GM21528 (cell line): Measurements from ENCODE around the gene TOR3A.
"Not testable (repeated sequence)": the region's sequence is repeated elsewhere in the genome, so short reads cannot be mapped to it uniquely, and the experiment has no call there.

Experiments used
- ATAC-seq: cut with Tn5 transposase; IDR thresholded peaks from one replicate; pipeline ENCODE4 v1.9.1; 2021; ENCODE audit warnings: mild to moderate bottlenecking, moderate library complexity; ENCODE audit not compliant: unreplicated experiment, low FRiP score

The TOR3A gene, protein sequence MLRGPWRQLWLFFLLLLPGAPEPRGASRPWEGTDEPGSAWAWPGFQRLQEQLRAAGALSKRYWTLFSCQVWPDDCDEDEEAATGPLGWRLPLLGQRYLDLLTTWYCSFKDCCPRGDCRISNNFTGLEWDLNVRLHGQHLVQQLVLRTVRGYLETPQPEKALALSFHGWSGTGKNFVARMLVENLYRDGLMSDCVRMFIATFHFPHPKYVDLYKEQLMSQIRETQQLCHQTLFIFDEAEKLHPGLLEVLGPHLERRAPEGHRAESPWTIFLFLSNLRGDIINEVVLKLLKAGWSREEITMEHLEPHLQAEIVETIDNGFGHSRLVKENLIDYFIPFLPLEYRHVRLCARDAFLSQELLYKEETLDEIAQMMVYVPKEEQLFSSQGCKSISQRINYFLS

DNA sequence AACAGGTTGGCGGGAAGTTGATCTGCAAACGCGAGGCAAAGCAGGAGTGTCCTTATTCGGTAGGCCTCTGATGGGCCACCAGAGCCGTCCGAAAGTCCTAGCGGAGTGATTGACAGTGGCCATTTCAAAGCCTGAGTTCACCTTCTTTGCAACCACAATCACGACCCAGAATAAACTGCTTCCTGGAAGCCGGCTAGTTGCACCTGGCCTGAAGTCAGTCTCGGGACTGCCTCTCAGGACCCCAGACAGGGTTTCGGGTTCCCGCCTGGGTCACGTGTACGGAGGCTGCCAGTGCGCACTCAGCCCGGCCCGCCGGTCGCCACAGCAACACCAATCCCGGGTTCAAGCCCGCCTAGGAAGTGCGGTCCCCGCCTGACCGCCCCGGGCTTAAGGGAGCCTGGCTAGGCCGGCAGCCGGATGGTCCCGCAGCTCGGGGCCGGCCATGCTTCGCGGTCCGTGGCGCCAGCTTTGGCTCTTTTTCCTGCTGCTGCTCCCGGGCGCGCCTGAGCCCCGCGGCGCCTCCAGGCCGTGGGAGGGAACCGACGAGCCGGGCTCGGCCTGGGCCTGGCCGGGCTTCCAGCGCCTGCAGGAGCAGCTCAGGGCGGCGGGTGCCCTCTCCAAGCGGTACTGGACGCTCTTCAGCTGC lies at the start of gene TOR3A:
Gene TOR3A, plus strand, starts transcription at position 384 of the 646 bp plus-strand sequence. Its CDS starts 59 bp downstream, at position 443.
- ATAC-seq, result peak; percentile 91

DNA sequence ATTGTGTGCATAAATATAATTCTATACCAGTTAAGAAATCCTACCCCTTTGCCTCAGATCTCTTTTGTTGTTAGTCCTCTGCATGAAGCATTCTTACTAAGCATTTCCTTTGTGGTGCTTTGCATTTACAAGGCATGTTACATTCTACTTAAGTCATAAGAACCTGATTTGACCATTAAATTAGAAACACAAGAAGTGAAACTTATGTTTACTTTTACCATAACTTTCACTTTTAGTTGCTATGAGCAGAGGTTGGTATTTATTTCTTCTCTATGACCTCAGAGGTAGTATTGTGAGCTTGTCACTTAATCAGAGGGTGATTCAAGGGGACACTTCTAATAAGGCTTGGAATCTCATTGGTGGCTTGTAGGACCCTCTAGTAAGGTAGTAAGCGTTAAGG lies 47.1 kb upstream of the TOR3A start:
- peak; percentile 61 for ATAC-seq

GRCh38 chr1:179036844-179037465 lies 44.9 kb upstream of the TOR3A start:
- peak; percentile 46 for ATAC-seq

DNA sequence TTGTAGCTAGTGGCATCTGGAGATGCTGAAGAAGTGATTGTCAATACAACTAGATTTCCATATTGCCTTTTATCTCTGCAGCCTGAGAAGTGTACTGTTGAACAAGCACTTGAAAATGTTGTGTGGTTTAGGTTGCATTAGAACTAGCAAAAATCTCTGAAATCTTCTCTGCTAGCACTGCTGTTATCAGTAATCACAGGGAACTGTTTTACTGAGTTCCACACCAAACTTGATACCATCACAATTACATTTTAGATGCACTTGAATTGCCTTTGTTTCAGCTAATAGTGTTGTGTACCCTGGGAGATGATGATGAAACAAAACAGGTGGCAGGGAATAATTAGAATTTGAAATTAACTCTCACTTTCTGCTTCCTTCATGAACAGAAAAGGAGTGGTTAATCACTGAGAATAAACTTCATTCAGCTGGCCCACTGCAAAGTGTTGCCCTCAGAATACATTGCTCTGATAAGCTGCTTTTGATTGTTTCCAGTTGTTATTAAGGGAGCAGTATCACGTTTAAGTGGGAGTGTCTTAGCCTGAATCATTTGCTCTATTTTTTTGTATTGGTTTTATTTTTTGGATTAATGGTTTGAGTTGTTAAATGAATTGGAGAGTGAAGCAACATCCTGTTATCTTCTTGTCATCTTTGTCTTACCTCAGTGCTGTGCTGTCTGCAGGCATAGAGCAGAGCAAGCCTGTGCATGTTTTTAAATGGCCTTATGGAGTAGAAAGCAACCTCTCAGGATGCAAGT lies 43.2 kb upstream of the TOR3A start:
- ATAC-seq, result no peak

DNA sequence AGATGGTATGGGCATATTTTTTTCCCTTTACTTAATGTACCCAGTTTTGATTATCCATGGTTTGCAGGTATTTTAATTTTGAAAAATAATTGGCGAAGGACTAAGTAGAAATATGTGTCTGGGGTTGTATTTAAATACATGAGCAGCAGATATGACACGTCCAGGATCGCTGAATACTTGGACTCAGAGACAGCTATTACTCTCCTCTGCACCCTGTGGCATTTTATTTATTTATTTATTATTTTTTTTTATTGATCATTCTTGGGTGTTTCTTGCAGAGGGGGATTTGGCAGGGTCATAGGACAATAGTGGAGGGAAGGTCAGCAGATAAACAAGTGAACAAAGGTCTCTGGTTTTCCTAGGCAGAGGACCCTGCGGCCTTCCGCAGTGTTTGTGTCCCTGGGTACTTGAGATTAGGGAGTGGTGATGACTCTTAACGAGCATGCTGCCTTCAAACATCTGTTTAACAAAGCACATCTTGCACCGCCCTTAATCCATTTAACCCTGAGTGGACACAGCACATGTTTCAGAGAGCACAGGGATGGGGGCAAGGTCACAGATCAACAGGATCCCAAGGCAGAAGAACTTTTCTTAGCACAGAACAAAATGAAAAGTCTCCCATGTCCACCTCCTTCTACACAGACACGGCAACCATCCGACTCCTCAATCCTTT lies 42.2 kb upstream of the TOR3A start:
- not testable (repeated sequence) for ATAC-seq

DNA sequence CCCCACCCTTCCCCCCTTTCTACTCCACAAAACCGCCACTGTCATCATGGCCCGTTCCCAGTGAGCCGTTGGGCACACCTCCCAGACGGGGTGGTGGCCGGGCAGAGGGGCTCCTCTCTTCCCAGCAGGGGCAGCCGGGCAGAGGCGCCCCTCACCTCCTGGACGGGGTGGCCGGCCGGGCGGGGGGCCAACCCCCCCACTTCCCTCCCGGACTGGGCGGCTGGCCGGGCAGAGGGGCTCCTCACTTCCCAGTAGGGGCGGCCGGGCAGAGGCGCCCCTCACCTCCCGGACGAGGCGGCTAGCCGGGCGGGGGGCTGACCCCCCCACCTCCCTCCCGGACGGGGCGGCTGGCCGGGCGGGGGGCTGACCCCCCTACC lies 41.7 kb upstream of the TOR3A start:
- ATAC-seq, result not testable (repeated sequence)

DNA sequence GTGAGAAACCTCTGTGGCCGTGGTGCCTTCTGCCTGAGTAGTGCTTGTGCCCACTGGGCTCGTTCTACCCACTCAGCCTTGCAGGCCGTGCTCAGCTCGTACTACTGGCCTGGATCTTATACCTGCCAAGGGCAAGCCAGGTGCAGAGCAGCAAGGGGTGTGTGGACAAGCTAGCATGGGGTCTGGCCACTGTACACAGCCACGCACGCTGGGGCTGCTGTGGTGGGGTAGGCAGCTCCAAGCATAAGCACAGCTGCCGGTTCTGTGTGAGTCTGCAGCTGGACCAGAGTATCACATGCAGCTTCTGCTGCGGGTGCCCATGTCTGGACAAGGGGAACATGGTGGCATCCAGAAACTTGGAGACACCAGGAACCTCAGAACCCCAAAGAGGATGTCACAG lies 39.8 kb upstream of the TOR3A start:
- no peak for ATAC-seq

GRCh38 chr1:179042700-179043099 lies 39.2 kb upstream of the TOR3A start:
- no peak for ATAC-seq

- ATAC-seq, result no peak
Measured at GRCh38 chr1:179043266-179043665, 38.6 kb upstream of the TOR3A start.

- no peak for ATAC-seq
Measured at GRCh38 chr1:179043907-179044306, 38.0 kb upstream of the TOR3A start.

GRCh38 chr1:179046808-179047635 lies 34.8 kb upstream of the TOR3A start:
- ATAC-seq, result no peak

- no peak for ATAC-seq
Measured at GRCh38 chr1:179047636-179047997, 34.3 kb upstream of the TOR3A start.

DNA sequence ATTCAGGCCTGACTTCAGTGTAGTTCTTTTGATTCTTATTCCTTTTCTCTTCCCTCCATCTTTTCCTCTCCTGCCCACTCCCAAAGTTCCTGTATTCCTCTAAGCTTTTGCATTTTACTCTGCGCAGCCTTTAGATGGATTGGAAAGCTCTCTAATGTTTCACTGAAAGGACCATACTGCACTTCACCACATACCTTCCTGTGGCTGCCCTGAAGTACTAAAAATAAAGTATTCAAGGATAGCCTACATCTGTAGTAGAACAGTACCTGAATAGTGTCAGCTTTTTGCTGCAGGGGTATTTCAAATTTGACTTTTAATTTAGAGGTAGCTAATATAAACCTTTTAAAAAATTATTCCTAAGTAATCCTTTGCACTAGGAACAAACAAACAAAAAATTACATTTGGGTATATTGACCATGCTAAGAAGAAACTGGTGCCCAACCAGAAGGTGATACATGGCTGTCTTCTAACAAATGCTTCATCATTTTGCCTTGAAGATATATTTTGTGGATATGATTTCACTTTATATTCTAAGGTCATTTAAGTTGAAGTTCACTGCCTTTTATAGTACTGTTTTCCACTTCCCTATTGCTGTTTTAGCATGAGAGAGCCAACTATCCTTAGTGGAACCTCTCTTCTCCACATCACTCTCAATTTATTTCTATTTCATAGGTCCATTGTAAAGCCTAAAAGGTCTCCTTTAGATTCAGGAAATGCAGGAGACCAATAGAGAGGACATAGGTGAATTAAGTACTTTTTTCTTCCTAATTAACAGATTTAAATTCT lies 33.3 kb upstream of the TOR3A start:
- no peak for ATAC-seq

- no peak for ATAC-seq
Measured at GRCh38 chr1:179052776-179053175, 29.1 kb upstream of the TOR3A start.

GRCh38 chr1:179053486-179053885 lies 28.4 kb upstream of the TOR3A start:
- no peak for ATAC-seq

- ATAC-seq, result no peak
Measured at GRCh38 chr1:179055937-179056336, 25.9 kb upstream of the TOR3A start.

DNA sequence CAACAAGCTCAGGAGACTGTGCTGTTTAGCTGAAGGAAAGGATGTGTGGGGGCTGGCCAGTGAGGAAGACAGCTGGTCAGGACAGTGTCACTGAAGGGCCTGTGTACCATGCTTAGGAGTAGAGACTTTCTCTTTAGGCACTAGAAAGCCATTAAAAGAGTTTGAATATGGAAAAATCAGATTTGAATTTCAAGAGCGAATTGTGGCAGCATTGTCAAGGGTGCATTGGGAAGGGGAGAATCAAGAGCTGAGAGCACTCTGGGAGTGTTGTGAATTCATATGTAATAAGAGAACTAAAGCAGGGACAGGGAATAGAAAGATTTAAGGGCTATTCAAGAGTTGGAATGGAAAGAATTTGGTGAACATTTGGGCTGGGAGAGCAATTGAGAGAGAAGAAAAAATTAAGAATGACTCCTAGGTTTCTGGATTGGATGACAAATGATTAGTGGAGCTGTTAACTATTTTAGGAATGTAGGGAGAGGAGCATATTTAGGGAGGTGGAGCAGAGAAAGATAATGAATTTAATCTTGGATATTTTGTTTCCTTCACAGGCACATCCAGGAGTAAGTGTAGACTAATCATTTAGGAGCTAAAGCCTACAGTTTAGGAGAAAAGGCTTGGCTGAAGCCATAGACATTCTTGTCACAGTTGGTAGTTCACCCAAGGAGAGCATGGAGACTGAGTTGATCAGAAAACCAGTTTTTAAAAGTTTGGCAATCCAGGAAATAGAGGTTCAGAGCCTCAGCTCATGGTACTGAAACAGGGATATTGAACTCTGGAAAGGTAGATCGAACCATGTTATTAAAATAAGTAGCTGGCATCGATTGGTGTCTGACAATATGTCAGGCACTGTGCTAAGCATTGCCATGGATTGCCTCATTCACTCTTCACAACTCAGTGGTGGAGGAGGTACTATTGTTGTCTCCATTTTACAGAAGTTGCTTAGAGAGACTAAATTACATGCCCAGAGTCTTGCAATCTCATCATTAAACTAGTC lies 23.1 kb upstream of the TOR3A start:
- ATAC-seq, result no peak
